Trophoblast cell (in vitro differentiated cells and primary cell): ENCODE results near the gene NALCN. TPM values are rescaled to one million over a fixed set of nuclear protein-coding genes. Genes with fewer than 3 reads are reported as not detected.

ENCODE experiments used
- DNase-seq, 2 donors: peaks; one replicate each; pipeline ENCODE4 v3.0.0-alpha.2; 2016
- H2AFZ ChIP-seq: 2 replicates; pipeline ENCODE4 v1.6.1; 2013; ENCODE audit warnings: low read length, moderate library complexity, mild to moderate bottlenecking; ENCODE audit not compliant: insufficient read depth, poor library complexity
- H2AK5ac ChIP-seq: 2 replicates; pipeline ENCODE4 v1.6.1; 2013; ENCODE audit warnings: mild to moderate bottlenecking, low read length
- H2BK120ac ChIP-seq: 2 replicates; pipeline ENCODE4 v1.6.1; 2013; ENCODE audit warnings: low read length, mild to moderate bottlenecking, moderate library complexity; ENCODE audit not compliant: insufficient read depth, poor library complexity
- H2BK12ac ChIP-seq: 2 replicates; pipeline ENCODE4 v1.6.1; 2013; ENCODE audit warnings: mild to moderate bottlenecking, low read length, moderate library complexity
- H2BK5ac ChIP-seq: 2 replicates; pipeline ENCODE4 v1.6.1; 2013; ENCODE audit warnings: low read length, low read depth, moderate library complexity, mild to moderate bottlenecking; ENCODE audit not compliant: poor library complexity
- H3K14ac ChIP-seq: 2 replicates; pipeline ENCODE4 v1.6.1; 2013; ENCODE audit warnings: mild to moderate bottlenecking, low read length
- H3K18ac ChIP-seq: 2 replicates; pipeline ENCODE4 v1.6.1; 2013; ENCODE audit warnings: mild to moderate bottlenecking, low read length
- H3K23ac ChIP-seq: 2 replicates; pipeline ENCODE4 v1.6.1; 2013; ENCODE audit warnings: low read length
- H3K27ac ChIP-seq: 2 replicates; pipeline ENCODE4 v1.5.1; 2013; ENCODE audit warnings: low read depth, mild to moderate bottlenecking, inconsistent platforms, low read length, moderate library complexity
- H3K27me3 ChIP-seq: 2 replicates; pipeline ENCODE4 v1.6.1; 2013; ENCODE audit warnings: inconsistent platforms, mild to moderate bottlenecking, low read length, moderate library complexity; ENCODE audit not compliant: insufficient read depth
- H3K36me3 ChIP-seq, 2 experiments: 1 replicate in 1 of 2; 2 replicates in 1 of 2; pipeline ENCODE4 v1.6.1; 2013; ENCODE audit warnings: low read length in 2 of 2, mild to moderate bottlenecking in 2 of 2, moderate library complexity in 1 of 2; ENCODE audit not compliant: insufficient read depth in 2 of 2, control insufficient read depth in 1 of 2
- H3K4ac ChIP-seq: 2 replicates; pipeline ENCODE4 v1.6.1; 2013; ENCODE audit warnings: low read depth, mild to moderate bottlenecking, low read length, moderate library complexity
- H3K4me1 ChIP-seq, 2 experiments: 1 replicate in 1 of 2; 2 replicates in 1 of 2; pipeline ENCODE4 v1.6.1; 2013; ENCODE audit warnings: low read length in 2 of 2, mild to moderate bottlenecking in 2 of 2, moderate library complexity in 1 of 2; ENCODE audit not compliant: insufficient read depth in 2 of 2, control insufficient read depth in 1 of 2
- H3K4me2 ChIP-seq: 2 replicates; pipeline ENCODE4 v1.6.1; 2013; ENCODE audit warnings: inconsistent platforms, mild to moderate bottlenecking, low read length, moderate library complexity
- H3K4me3 ChIP-seq: 2 replicates; pipeline ENCODE4 v1.5.1; 2013; ENCODE audit warnings: mild to moderate bottlenecking, low read depth, low read length, inconsistent platforms
- H3K79me1 ChIP-seq: one replicate; pipeline ENCODE4 v1.6.1; 2013; ENCODE audit warnings: low read length
- H3K79me2 ChIP-seq: 2 replicates; pipeline ENCODE4 v1.6.1; 2013; ENCODE audit warnings: low read length, mild to moderate bottlenecking; ENCODE audit not compliant: control insufficient read depth, insufficient read depth, poor library complexity
- H3K9ac ChIP-seq: 2 replicates; pipeline ENCODE4 v1.6.1; 2013; ENCODE audit warnings: mild to moderate bottlenecking, low read length
- H3K9me3 ChIP-seq: 2 replicates; pipeline ENCODE4 v1.6.1; 2013; ENCODE audit warnings: low read depth, mild to moderate bottlenecking, control low read depth, inconsistent platforms, low read length; ENCODE audit not compliant: insufficient read depth
- H4K12ac ChIP-seq: 2 replicates; pipeline ENCODE4 v1.6.1; 2013; ENCODE audit warnings: low read depth, mild to moderate bottlenecking, low read length, moderate library complexity
- H4K8ac ChIP-seq: 2 replicates; pipeline ENCODE4 v1.6.1; 2013; ENCODE audit warnings: low read depth, mild to moderate bottlenecking, low read length, moderate library complexity
- H4K91ac ChIP-seq: one replicate; pipeline ENCODE4 v1.6.1; 2013; ENCODE audit warnings: low read depth, mild to moderate bottlenecking, low read length, moderate library complexity
- WGBS: extraction: QIAGEN DNeasy Blood & Tissue Kit; methylation state at CpG from one replicate; pipeline ENCODE4 v1.1.7; 2013; ENCODE audit warnings: missing lambda C conversion rate; ENCODE audit not compliant: insufficient read length, insufficient coverage; ENCODE audit errors: extremely low coverage; 5-methylcytosine and 5-hydroxymethylcytosine counted together
- polyA plus RNA-seq: library from polyadenylated mRNA; stranded (reverse); fragments of 200-250 nt; gene quantifications from 2 replicates; pipeline ENCODE4 v1.2.3, GENCODE V29; 2013

The NALCN gene
- 0.19 and 0.35 TPM in 2 replicates for polyA plus RNA-seq

GRCh38 chr13:101416181-101417042, at the start of gene NALCN:
Gene NALCN (minus strand): TSS chr13:101416508. CDS start chr13:101399126, 17,382 bp downstream.
- Histone ChIP-seq H3K23ac (peak within 1 kb of the TSS; percentile 37), H3K4me1 (peaks cover 2 to 6% of the 10 kb centered on the region in 2 experiments), H2BK5ac (no peak within 1 kb of the TSS), H2BK12ac (no peak within 1 kb of the TSS), H3K4me3 (peak within 1 kb of the TSS; percentile 83), H2AK5ac (no peak within 1 kb of the TSS), H4K91ac (peak within 1 kb of the TSS; percentile 52), H3K79me2 (no peaks in the 10 kb centered on the region), H3K36me3 (no peaks in the 10 kb centered on the region), H3K9me3 (no peaks in the 10 kb centered on the region), H3K18ac (no peak within 1 kb of the TSS), H2BK120ac (peak within 1 kb of the TSS; percentile 20), H3K4me2 (peak within 1 kb of the TSS; percentile 69), H3K79me1 (peaks cover 2% of the 10 kb centered on the region), H3K9ac (no peak within 1 kb of the TSS), H3K27me3 (peaks cover 5% of the 10 kb centered on the region), H3K27ac (no peak within 1 kb of the TSS), H2AFZ (peak within 1 kb of the TSS; percentile 81), H4K12ac (peak within 1 kb of the TSS; percentile 54), H4K8ac (peak within 1 kb of the TSS; percentile 62), H3K14ac (no peak within 1 kb of the TSS), H3K4ac (no peak within 1 kb of the TSS)
- peak in 1 of 2 donors; percentile 26 for DNase-seq
- WGBS = no CpG with 5 or more reads among the region's 85 CpGs

GRCh38 chr13:101465877-101466276, 49.6 kb upstream of the NALCN start:
- Histone ChIP-seq H3K4me3 (no peak overlapping the region), H2AK5ac (no peak overlapping the region), H3K4me2 (no peak overlapping the region), H3K27me3 (no peaks in the 10 kb centered on the region), H2AFZ (no peak overlapping the region), H3K14ac (no peak overlapping the region), H3K9me3 (no peaks in the 10 kb centered on the region), H3K9ac (no peak overlapping the region), H4K8ac (no peak overlapping the region), H3K27ac (no peak overlapping the region), H3K23ac (no peak overlapping the region), H3K36me3 (no peaks in the 10 kb centered on the region), H2BK120ac (no peak overlapping the region), H3K4me1 (no peaks in the 10 kb centered on the region), H3K79me2 (no peaks in the 10 kb centered on the region), H4K91ac (no peak overlapping the region), H2BK12ac (no peak overlapping the region), H2BK5ac (no peak overlapping the region), H3K18ac (no peak overlapping the region), H3K79me1 (no peaks in the 10 kb centered on the region), H4K12ac (no peak overlapping the region), H3K4ac (no peak overlapping the region)
- no peak for DNase-seq
- no CpG with 5 or more reads among the region's 3 CpGs for WGBS

GRCh38 chr13:101457176-101457575, 40.9 kb upstream of the NALCN start:
- Histone ChIP-seq H3K4me2 (no peak overlapping the region), H3K27me3 (no peaks in the 10 kb centered on the region), H2BK12ac (peak overlapping the region; percentile 88), H2AK5ac (peak overlapping the region; percentile 54), H4K91ac (peak overlapping the region; percentile 36), H3K79me2 (peaks cover 6% of the 10 kb centered on the region), H2BK120ac (no peak overlapping the region), H3K9ac (no peak overlapping the region), H3K18ac (no peak overlapping the region), H3K4me1 (peaks cover 11 to 16% of the 10 kb centered on the region in 2 experiments), H3K4me3 (no peak overlapping the region), H3K23ac (no peak overlapping the region), H3K36me3 (no peaks in the 10 kb centered on the region), H3K9me3 (no peaks in the 10 kb centered on the region), H2BK5ac (no peak overlapping the region), H3K14ac (peak overlapping the region; percentile 65), H4K12ac (no peak overlapping the region), H2AFZ (no peak overlapping the region), H3K79me1 (peaks cover 14% of the 10 kb centered on the region), H3K27ac (no peak overlapping the region), H4K8ac (no peak overlapping the region), H3K4ac (no peak overlapping the region)
- no CpG with 5 or more reads among the region's 2 CpGs for WGBS
- no peak for DNase-seq

GRCh38 chr13:101455863-101456262, 39.6 kb upstream of the NALCN start:
- no peak overlapping the region for H4K8ac ChIP-seq

More at GRCh38 chr13:101455863-101456262, 39.6 kb upstream of the NALCN start:
- H3K4ac ChIP-seq = no peak overlapping the region
- H2BK120ac ChIP-seq = peak overlapping the region; percentile 94
- H3K9me3 ChIP-seq = no peaks in the 10 kb centered on the region
- H3K27me3 ChIP-seq = no peaks in the 10 kb centered on the region
- no peak overlapping the region for H4K12ac ChIP-seq
- H3K4me2 ChIP-seq = no peak overlapping the region
- WGBS = no CpG with 5 or more reads among the region's 3 CpGs
- peak; percentile 64 to 85 for DNase-seq
- peaks cover 14% of the 10 kb centered on the region for H3K79me1 ChIP-seq
- H3K27ac ChIP-seq = peak overlapping the region; percentile 93
- H2AK5ac ChIP-seq = no peak overlapping the region
- no peak overlapping the region for H3K4me3 ChIP-seq
- peak overlapping the region; percentile 45 for H2AFZ ChIP-seq
- H3K9ac ChIP-seq = no peak overlapping the region
- no peaks in the 10 kb centered on the region for H3K36me3 ChIP-seq
- no peak overlapping the region for H3K18ac ChIP-seq
- peak overlapping the region; percentile 91 for H3K14ac ChIP-seq
- peaks cover 11 to 16% of the 10 kb centered on the region in 2 experiments for H3K4me1 ChIP-seq
- no peak overlapping the region for H3K23ac ChIP-seq
- peaks cover 6% of the 10 kb centered on the region for H3K79me2 ChIP-seq
- H2BK5ac ChIP-seq = peak overlapping the region; percentile 95
- peak overlapping the region; percentile 92 for H4K91ac ChIP-seq
- H2BK12ac ChIP-seq = peak overlapping the region; percentile 96
